ENCODE data around the gene CYP4A22.
"Not testable (repeated sequence)": the region's sequence is repeated elsewhere in the genome, so short reads cannot be mapped to it uniquely, and the experiment has no call there.

CYP4A22 gene

DNA sequence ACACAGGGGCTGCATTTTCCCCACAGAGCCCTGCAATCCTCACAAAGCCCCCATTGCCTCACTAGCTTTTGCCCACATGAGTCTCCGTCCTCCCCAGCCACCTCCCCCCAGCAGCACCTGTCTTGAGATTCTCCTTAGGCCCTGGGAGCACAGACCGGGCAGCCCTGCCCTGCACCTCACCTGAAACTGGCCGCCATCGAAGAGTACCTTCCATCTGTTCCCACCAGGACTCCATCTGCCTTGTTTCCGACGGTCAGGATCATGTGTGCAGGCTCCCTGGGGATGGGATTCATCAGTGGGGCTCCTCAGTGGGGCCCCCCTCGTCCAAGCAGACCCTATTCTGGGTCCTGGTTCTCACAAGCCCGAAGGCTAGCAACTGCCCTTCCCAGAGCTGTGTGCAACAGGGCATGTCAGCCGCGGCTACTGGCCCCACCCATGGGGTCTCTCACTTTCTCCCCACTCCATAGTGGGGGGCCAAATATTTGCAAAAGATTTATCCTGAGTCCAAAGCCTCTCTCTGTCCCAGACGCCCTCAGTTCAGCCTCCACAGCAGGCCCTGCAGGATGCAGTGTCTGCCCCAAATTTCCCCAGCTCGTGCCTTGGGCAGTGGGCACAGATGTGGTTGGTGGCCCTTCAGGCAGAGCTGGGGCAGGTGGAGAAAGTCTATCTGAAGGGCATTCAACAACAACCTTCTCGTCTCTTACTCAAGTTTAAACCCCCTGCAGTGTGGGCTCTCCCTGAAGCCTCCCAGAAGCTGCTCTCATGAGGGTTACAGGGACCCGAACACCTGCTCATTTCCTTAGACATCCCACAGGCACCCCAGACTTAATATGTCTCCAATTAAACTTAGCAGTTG lies 47.8 kb downstream of the CYP4A22 start:
- no peak for DNase-seq (ENCODE audit: low read depth)

DNA sequence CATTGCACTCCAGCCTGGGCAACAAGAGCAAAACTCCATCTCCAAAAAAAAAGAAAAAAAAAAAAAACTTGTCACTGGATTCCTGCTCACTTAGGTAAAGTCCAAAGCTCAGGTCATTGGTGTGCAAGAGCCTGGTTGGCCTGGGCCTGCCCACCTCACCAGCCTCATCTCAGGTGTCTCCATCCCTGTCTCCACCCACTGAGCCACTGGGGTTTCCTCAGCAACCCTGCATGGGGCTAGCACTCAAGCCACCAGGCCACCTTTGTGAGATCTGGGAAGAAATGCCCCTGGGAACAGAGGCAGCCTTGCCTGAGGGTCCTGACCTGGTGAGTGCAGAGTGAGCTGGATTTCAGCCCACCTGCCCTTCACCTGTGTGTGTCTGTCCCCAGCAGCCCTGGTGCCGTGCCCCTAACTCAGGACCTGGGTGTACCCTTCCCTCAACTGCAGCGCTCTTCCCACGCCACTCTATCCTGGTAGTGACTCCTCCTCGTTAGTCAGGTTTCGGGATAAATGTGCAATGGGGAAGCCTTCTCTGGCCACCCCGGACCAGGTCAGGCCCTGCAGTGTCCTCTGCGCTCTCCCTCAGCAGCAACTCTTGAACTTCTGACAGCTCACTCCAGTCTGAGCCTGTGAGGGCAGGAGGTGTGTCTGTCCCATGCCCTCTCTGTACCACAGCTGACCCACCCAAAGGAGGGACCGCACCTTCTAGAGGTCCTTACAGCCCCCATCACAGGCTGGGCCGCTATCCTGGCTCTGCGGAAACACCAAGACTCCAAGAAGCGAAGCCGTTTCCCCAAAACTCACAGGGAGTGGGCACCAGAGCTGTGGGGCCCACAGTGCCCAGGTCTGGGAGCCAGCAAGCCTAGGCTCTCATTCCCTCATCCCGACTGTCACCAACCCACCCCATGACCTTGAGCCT lies 49.3 kb downstream of the CYP4A22 start:
- DNase-seq (ENCODE audit: low read depth): no peak

GRCh38 chr1:47187231-47187925 lies 50.1 kb downstream of the CYP4A22 start:
- DNase-seq (ENCODE audit: low read depth): no peak

GRCh38 chr1:47187926-47188250 lies 50.6 kb downstream of the CYP4A22 start:
- no peak for DNase-seq (ENCODE audit: low read depth)

GRCh38 chr1:47188791-47189785 lies 51.8 kb downstream of the CYP4A22 start:
- no peak for DNase-seq (ENCODE audit: low read depth)

- peak; percentile 61 for DNase-seq (ENCODE audit: low read depth)
Observed at GRCh38 chr1:47189844-47190508, 52.7 kb downstream of the CYP4A22 start, which contains the start of gene PDZK1IP1. Gene PDZK1IP1, minus strand, starts transcription at chr1:47190036. Its CDS starts 104 bp downstream, at chr1:47189932.

DNA sequence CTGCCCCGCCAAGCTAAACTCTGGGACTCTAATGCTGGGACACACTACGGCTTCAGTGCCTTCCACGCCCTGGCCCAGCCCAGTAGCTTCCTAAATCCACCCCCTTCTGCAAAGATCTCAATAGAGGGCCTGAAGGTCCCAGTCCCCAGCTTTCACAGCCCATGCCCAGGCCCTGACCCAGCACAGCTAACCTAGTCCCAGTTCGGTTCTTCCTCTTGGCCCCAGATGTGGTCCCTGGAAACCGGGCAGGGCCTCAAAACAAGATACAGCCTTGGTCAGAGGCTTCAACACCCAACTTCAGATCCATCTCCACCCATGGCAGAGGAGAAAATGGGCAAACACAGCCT lies 53.2 kb downstream of the CYP4A22 start:
- DNase-seq (ENCODE audit: low read depth): no peak

- DNase-seq (ENCODE audit: low read depth): no peak
Observed at GRCh38 chr1:47190857-47191256, 53.6 kb downstream of the CYP4A22 start.

DNA sequence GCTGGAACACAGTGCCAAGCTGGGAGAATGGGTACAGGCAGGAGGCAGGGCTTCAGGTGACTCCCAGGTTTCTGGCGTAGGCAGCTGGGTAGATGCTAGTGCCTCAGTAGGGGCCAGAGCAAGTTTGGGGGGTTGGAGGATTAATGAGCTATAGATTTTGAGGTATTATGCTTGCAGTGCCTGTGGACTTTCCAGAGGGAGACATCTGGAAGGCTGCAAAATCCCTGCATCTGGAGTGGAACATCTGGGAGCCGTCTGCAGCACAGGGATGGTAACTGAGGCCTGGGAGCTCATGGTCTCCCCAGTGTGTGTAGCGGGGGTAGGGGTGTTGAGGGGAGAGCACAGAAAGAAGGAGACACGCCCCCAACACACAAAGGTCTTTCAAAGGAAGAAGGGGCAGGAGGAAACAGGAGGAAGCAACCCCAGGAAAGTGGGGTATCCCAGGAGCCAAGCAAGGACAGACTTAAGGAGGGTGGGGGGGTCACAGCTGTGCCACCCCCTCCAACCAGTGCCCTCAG lies 54.8 kb downstream of the CYP4A22 start:
- no peak for DNase-seq (ENCODE audit: low read depth)

- DNase-seq (ENCODE audit: low read depth): no peak
Observed at GRCh38 chr1:47192458-47193384, 55.5 kb downstream of the CYP4A22 start.

DNA sequence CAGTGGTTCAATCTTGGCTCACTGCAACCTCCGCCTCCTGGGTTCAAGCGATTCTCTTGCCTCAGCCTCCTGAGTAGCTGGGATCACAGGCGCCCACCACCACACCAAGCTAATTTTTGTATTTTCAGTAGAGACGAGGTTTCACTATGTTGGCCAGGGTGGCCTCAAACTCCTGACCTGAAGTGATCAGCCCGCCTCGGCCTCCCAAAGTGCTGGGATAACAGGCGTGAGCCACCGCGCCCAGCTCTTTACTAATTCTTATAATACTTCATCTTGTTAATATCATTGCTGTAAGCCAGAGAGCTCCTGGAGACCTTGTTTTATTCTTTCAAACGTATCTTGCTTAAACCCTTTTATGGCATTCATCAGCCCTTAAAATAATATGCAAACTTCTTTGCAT lies 56.3 kb downstream of the CYP4A22 start:
- DNase-seq (ENCODE audit: low read depth): not testable (repeated sequence)

DNA sequence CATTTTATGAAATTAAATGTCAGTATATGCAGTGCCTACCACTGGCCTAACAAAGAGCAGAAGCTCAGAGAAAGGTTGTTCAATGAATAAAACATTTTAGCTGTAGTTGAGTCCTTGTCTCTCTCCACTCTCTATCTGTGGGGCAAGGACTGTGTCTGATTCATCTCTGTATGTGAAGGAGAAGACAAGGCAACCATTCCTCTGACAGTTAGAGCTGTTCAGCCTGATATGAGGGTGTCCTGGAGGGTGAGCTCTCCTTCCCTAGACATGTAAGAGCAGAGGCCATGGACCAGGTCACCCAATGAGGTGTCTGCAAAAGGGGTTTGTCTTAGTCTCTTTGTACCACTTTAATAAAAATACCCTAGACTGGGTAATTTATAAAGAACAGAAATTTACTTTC lies 57.1 kb downstream of the CYP4A22 start:
- DNase-seq (ENCODE audit: low read depth): no peak

- DNase-seq (ENCODE audit: low read depth): not testable (repeated sequence)
Observed at GRCh38 chr1:47195981-47196380, 58.7 kb downstream of the CYP4A22 start.

- DNase-seq (ENCODE audit: low read depth): no peak
Observed at GRCh38 chr1:47196622-47197021, 59.4 kb downstream of the CYP4A22 start.

DNA sequence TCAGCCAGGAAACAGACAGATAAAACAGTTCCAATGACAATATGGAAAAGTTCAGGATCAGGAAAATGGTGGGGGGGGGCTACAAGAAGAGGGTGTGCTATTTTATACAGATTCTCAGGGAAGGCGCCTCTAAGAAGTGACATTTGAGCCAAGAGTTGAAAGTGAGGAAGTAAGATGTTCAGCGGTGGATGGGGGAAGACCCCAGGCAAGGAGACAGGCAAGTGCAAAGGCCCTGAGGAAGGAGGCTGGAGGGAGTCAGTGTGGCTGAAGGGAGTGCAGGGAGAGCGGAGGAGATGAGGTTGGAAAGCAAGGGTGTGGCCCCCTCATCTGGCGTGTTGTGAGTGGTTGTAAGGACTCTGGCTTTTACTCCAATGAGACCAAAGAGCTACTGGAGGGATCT lies 61.0 kb downstream of the CYP4A22 start:
- no peak for DNase-seq (ENCODE audit: low read depth)
